ENCODE data around the gene VGLL4.
"Not testable (repeated sequence)": the region's sequence is repeated elsewhere in the genome, so short reads cannot be mapped to it uniquely, and the experiment has no call there.

The VGLL4 gene

DNA sequence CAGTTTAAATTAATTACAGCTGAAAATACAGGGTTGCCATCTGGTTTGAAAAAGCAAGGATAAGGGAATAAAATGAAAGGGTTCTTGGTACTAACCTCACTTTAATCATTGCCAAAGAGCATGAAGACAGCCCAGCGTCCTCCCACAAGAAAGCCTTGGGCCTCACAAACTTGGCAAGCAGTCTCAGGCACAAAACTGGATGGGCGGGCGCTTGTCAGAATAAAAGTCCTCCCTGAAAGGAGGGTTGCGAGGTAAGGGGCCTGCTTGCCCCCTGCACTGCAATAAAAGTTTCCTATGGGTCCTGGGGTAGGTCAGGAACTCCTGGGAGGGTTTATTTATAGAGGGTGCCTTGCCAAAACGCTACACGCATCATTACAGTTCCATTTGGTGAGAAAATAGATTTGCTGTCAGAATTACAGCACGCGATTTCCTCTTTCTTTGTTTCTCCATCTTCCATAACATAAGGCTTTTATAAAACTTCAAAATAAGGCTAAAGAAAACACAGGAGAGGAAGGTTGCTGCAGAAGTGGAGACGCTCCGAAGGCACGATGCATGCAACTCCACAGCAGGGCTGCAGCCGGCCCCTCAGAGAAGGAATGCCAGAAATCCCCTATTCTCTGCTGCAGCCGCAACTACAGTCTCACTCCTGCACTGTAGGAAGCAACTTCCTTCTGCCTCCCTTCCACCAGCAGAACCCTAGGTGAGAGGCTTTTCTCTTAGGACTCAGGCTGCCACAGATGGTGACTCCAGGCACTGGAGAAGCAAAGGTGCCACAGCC is 61.3 kb downstream of the VGLL4 start:
- DNase-seq = no peak

DNA sequence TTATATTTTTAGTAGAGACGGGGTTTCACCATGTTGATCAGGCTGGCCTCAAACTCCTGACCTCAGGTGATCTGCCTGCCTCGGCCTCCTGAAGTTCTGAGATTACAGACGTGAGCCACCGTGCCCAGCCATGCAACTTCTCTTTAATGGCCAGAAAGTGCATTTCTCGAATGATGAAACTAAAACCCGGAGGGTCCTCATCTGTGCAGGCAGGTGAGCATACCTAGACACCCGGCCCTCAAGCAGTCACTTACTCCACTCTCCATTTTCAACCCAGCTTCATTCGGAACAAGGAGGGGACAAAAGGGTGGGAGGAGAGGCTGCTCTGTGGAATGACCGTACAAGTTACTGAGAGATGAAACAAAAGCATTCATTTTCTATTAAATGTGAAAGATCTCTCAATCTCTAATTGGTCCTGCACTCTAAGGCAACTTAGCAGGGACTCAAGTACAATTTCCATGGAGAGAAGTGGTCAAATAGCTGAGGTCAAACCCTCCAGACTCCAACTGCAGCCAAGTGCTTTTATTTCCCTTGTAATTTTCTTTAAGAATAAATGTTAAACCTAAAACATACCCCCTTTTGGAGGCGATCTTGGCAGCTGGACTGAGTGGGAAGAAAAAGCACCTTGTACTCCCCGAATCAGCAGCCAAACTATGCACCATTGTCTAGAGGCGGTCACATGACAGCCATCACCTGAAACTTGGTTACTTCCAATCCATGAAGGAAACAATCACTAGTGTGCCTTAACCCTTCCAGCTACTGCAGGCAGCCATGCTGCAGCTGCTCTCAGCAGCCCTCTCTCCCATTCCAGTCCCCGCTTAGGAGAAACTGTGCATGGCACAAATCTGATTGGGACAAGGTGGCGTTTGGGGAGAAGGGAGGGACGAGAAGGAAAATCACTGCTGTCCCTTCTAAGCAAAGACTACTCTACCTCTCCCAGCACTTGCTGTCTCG is 62.2 kb downstream of the VGLL4 start:
- no peak for DNase-seq

DNA sequence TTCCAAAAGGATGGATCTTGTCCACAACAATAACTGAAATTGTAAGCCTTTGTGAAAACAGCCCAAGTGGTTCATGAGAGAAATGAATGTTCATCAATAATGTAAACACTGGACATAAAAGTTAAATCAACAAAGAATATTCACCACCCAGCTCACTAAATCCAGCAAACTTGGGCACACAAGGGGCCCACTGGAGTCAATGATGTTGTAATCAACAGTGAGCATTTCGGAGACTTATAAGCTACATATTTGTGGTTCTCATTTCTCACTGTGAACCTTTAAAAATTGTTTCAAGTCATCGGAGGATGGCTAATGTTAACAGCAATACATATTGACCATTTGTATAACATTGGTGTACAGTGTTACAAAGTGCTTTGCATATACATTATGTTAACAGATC is 63.1 kb downstream of the VGLL4 start:
- DNase-seq = no peak

DNA sequence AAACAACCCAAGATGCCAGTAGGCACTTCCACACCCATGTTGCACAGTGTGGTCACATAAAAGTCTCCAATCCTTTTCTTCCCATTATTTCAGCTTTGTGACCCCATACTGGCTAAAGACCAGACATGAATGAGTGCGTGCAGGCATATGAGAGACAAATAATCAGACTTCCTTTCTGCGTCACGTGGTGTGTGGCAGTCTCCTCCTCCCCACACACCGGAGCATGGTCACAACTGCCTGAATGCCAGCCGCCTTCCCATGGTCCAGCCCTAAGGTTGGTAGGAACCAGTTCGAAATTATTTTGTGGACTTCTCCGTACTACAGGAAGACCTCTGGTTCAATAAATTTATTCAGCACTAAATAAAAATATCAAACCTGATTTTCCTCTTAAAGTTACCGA is 65.5 kb downstream of the VGLL4 start:
- DNase-seq = no peak

DNA sequence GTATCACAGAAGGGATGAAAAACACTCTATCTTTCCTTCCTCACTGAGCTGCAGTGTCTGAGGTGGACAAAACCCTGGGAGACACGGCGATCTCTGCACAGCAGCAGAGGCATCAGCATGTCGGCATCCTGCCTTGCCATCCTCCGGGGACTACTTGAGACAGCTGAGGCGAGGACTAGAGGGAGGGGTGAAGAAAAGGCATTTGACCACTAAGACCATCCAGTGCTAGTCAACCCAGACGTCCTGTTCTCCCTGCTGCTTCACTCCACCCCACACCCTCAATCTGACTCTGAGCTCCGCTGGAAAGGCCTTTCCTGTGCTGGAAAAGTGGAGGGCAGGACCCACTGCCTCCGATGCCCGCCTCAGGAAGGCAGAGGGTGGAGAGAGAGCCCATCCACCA is 67.3 kb downstream of the VGLL4 start:
- DNase-seq = no peak

DNA sequence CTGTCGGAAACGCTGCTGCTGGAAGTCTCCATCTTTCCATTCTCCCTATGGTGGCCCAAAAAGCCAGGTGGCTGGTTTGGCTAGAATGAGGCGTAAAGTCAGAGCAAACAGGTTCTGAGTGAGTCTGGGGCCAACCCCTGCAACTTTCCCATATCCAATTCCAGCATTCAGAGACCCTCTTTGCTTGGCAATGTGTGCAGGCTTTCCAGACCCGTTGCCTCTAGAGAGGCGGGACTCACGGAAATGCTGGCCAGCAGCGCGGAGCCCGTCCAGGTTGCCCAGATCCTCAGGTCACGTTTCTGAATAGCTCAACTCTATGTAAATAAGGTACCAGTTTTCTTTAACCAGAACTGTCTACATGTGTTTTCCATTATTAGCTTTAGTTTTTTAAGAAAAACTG is 68.0 kb downstream of the VGLL4 start:
- no peak for DNase-seq

DNA sequence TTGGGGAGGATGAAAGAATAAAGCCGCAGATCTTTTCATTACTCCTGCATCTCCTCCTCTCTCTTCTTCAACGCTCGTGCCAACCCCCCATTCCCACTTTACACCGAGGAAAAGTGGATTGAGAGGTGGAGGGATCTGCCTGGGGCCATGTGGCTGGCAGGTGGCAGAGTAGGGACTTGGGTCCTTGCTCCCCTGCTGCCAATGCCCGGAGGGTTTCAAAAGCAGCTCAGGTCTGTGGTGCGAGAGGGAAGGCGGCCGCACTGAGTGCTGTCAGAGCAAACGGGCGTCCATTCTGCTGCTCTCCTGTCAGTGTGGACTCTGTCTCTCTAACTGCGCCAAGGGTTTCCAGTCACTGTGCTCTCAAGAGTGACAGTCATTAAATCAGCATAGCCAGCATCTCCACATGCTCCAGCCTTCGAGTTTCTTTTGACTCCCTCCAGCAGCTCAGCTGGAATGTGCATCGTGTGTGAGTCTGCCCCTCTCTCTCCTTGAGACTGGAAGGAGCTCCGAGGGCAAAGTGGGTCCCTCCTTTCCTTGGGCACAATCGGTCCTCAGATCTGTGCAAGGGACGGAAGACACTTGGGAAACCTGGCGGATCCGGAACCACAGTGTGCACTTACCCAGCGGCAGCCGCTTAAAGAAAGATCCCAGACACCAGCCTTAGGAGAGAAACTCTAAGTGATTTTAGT is 68.6 kb downstream of the VGLL4 start:
- no peak for DNase-seq

DNA sequence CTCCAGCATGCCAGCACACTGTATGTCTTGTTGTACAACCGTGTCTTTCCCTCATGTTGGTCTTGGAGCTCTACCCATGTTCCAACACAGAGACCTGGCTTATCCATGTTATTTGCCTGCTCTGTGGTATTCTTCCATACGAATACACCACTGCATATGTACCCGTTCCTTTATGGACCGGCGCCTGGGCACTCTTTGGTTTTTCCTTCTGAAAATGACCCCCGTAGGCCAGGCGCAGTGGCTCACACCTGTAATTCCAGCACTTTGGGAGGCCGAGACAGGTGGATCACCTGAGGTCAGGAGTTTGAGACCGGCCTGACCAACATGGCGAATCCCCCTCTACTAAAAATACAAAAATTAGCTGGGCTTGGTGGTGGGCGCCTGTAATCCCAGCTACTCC is 71.1 kb downstream of the VGLL4 start:
- not testable (repeated sequence) for DNase-seq

DNA sequence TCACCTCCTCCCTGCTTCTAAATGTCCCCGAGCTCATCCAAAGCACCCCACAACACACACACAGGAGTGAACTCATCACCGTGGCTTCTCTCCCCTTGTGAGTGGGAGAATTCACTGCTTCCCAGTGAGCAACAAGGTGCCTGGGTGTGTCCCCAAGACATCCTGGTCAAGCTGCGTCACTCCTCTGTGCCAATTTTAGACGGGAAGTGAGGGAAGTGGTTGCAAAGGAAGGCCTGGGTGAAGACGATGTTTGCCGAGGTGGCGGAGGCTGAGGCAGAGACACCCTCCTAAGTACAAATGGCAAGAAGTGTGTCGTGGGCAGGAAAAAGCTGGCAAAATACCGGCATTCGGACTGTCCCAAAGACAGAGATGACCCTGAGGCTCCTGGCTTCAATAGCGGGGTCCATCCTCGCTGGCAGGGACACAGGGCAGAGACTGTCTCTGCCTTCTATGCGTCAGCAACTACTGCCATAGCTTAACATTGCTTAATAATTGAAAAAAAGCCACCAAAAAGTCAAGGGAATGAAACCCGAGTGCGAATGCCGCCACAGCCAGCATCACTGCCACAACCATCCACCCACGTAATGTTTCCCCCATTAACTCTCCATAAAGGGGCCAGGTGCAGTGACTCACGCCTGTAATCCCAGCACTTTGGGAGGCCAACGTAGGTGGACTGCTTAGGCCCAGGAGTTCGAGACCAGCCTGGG is 72.8 kb downstream of the VGLL4 start:
- no peak for DNase-seq

DNA sequence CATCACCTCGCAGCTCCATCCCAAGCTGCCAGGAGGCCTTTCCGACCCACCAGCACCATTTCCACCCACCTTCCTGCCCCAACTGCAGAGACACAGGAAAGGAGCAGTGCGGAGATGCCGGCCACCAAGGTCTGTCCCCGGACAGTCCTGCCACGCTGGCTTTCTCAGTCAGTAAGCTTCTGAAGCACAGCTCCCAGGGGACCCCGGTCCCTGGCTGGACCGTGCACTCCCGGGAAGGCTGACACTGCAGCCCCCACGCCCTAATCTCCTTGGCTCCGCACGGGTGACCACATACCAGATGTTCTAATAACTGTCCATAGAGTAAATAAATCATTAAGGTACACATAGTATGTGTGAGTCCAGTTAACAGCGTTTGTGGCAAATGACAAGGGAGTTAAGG is 73.5 kb downstream of the VGLL4 start:
- DNase-seq = no peak

DNA sequence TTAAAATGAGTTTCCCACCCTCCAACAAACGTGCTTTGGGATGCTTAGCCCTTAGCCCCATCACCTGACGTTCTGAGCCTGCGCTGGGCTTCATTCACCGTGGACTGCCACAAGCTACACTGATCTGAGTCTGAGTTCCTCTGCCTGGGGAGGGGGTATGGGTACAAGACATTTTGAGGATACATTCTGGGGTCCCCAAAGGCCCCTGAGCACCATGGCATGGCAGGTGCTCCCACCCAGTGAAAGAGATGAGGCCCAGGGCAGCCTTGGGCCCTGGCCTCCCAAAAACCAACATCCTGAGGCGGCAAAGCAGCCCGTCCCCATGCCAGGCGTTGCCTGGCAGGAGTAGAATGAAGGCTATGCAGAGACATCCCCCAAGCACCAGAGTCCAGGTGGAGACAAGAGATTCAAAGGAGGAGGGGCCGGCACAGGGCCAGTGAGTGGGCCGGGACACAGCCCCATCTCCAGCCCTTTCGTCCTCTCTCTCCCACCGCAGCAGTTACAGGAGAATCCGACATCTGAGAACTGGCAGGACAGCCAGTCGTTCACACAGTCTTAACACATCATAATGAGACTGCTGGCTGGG is 74.5 kb downstream of the VGLL4 start:
- DNase-seq = no peak

DNA sequence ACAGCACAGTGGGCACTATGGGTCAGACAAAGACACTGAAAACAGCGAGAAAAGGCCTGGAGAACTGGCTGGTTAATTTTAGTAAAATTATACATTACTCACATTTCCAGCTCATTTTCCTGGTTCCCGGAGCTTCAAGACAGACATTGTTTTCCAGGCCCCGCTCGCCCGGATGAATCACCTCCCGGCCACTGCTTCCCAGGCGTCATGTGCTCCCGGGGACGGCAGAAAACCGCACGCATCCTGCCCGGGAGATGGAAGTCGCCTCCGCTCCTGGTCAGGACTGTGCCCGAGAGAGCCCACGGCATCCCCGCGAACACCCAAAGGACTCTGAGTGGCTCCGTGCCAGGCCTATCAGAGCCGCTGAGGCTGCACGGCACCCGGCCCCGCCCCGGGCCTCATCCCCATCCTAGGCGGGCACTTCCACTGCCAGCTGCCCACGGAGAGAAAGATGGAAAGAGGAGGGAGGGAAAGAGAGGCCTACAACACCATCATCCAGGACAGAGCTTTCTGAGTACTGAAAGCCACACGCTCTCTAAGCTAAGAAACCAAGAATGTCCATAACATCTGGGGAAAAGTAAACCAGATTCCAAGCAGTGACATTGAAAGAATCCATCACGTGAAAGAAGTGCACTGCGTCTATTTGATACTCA is 75.1 kb downstream of the VGLL4 start:
- DNase-seq = no peak

DNA sequence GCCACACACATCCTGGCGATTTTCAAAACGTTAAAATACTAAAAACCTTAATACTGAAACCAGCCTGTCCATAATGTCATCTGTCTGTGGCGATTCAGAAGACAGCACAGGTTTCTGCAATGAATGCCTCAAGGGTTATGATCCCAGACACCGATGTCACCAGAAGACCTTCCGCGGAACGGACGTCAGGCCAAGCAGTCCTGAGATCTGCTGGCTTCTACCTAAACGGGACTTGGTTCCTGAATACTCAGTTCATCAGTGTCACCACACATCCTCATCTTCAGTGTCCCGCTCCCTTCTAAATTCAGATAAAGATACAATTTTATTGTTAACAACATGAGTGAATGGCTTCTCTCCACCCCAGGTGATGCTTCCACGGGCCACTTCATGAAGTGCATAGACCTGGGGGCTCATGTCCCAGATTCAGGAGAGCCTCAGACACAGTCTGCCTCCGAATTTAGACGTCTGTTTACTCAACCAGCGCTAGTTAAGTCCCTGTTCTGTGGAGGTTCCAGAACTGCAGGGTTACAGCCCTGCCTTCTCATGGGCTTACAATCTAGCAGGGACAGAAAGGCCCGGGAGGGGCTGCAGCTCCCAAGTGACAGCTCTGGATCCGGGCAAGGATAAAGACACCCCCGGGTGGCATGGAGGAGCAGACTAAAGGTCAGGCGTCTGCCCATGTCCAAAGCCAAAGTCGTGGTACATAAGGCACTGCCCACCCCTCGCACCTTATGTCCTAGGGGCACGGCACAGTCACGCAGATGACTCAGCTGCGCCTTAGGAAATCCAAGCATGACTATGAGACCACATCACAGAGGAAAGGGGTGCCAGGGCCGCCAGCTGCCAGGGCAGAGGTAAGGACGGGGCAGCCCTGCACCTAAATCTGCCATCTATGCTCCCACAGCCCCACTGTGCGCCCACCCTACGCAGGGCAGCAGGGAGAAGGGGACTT is 75.9 kb downstream of the VGLL4 start:
- DNase-seq = no peak

DNA sequence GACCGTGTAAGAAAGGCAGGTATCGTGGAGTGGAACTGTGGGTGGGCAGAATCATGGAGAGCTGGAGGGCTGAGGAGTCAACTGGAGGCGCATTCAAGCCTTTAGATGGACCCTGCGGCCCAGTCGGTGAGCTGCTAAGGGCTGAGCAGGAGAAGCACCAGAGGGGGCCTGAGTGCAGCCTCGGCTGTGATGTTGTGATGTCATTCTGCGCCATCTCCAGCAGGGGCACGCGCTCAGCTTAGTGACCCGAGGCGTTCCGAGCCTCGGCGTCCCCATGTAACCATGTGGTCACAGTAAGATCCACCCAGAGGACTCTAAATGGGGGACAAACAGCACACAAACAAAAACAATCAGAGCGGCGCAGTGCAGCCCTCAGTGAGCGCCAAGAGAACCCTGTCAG is 76.8 kb downstream of the VGLL4 start:
- no peak for DNase-seq

DNA sequence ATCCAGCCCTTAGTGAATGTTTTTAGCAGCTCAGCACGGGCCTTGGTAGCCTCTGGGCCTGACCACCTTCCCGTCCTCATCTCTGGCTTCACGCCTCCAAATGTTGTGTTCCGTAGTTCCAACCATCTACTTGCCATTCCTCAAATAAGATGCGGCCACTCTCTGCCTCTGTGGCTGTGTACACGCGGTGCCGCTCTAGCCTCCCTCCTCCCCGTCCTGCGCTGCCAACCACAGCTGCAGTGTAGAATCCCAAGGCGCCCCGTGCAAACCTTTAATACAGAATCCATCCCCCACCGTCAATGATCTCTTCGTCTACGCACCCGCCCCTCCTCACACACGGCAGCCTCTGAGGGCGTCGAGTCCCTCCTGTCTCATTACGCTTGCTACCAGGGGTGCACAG is 77.2 kb downstream of the VGLL4 start:
- no peak for DNase-seq

DNA sequence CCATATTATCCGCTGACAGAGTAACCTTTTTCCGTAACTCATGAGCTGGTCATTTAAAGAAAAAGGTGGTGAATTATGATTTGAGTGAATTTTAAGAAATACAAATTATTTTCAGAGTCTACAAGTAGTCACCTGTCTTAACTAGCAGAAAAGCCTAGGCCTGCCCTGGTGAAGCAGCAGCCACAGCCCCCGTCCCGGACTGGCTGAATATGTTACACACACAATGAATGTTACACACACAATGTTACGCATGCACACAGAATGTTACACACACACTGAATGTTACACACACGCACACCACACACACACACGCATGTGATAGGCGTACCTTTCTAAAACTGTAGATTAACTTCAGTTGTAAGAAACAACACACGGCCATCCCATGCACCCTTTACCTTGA is 77.8 kb downstream of the VGLL4 start:
- DNase-seq = no peak

DNA sequence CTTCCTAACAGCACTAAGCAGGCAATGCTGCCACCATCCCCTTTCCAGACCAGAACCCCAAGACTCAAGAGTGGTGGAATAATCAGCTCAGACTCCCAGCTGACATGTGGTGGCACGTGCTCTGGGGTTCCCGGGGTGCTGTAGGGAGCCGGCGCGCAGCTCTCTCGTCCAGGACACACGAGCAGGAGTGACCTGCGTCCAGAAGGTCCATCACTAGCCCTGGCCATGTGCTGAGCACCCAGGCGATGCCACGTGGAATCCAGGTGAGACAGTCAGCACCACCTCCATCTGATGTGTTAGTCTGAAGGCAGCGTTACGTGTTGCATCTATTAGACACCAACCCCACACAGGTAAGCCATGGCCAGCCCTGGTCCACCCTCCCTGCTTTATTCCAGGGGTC is 78.2 kb downstream of the VGLL4 start:
- DNase-seq = no peak

DNA sequence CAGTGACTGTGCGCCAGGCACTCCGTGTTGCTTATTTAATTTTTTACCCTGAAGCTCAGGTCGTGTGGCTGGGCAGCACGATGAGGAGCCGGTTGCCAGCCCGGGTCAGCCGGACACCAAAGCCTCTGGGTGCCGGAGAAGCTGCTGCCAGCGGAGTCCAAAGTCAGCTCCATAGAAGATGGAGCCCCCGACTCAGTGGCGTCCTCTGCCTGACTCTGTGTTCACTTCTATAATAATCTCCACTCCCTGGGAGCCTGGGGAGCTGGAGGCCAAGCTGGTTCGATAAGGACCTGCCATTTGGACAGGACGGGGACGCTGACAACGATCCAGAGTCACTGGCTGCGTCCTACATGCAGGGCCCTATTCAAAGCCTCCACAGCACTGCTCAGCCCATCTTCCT is 78.6 kb downstream of the VGLL4 start:
- DNase-seq = no peak

DNA sequence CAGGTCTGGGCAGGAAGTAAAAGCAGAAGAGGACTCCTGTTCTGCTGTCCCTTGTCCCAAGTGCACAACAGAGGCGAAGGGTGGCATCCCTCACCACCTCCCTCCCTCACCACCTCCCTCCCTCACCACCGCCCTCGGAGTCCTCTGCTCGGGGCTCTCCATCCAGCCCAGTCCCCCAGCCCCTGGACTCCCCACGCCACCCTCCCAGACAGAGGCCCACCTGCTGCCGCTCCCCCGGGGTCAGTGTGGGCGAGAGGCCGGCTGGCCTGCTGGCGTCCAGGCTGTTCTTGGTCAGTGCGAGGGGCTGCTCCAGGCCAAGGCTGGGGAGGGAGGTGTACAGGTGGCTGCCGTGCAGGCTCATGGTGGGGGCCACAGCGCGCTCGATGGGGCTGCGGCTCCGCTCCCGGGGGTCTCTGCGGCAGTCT is 79.1 kb downstream of the VGLL4 start:
- DNase-seq = no peak

DNA sequence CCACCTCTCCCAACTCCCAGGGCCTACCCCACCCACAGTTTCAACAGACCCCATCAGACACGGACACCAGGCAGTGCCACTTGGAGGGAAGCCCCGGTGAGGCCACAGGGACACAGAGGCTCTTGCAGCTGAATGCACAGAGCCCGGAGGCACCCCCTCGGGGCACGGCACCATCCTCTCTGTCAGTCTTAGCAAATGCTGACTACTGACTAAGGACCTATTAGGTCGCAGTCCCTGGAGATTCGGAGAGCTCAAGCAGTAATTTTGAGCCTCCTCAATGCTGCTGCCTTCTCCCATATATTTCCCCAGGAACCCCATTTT is 79.9 kb downstream of the VGLL4 start:
- DNase-seq = no peak
